ENCODE results near the gene ACTR5.
A peak's percentile ranks its signal among the peaks of the same experiment; 100 is the strongest.

The ACTR5 gene

DNA sequence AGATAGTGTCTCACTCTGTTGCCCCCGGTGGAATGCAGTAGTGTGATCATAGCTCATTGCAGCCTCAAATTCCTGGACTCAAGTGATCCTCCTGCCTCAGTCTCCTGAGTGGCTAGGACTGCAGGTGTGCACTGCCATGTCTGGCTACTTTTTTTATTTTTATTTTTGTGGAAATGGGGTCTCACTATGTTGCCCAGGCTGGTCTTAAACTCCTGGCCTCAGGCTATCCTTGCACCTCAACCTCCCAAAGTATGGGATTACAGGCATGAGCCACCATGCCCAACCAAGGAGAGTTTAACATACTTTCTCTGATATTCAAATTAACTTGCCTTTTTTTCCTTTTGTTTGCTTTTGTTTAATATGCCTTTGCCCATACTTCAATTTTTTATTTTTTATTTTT is 10.4 kb upstream of the ACTR5 start:
- H3K9ac ChIP-seq (ENCODE audit: low read depth, low read length, poor library complexity), result no peak overlapping the region
- peaks cover 0 to 44% (median 6%) of the 10 kb centered on the region in 3 experiments for H3K27me3 ChIP-seq (ENCODE audit: control insufficient read depth in 3 of 3, insufficient read depth in 3 of 3, low read depth in 1 of 3, low read length in 3 of 3)
- H3K4me3 ChIP-seq (ENCODE audit: low read length in 2 of 2), result no peak overlapping the region
- no peak overlapping the region for H3K23ac ChIP-seq (ENCODE audit: low read depth, low read length, poor library complexity)
- H3K4ac ChIP-seq (ENCODE audit: low read length), result no peak overlapping the region
- no peak overlapping the region for H4K91ac ChIP-seq (ENCODE audit: low read depth, low read length, poor library complexity)
- H2BK12ac ChIP-seq (ENCODE audit: low read length), result no peak overlapping the region
- H3K18ac ChIP-seq (ENCODE audit: low read length), result no peak overlapping the region
- H2BK5ac ChIP-seq (ENCODE audit: low read length), result no peak overlapping the region
- no peaks in the 10 kb centered on the region for H3K79me1 ChIP-seq (ENCODE audit: low read depth, low read length)
- H3K14ac ChIP-seq (ENCODE audit: low read length), result no peak overlapping the region
- no peak overlapping the region for H2AFZ ChIP-seq (ENCODE audit: low read length)
- no peak overlapping the region for H3K4me2 ChIP-seq (ENCODE audit: insufficient read depth, low read length, poor library complexity, severe bottlenecking)
- no peak overlapping the region for H2BK120ac ChIP-seq (ENCODE audit: low read depth, low read length)
- no CpG with 5 or more reads among the region's 1 CpG for WGBS, 2 donors (ENCODE audit: extremely low coverage in 2 of 2, insufficient read length in 2 of 2, insufficient replicate concordance in 1 of 2)
- H4K8ac ChIP-seq (ENCODE audit: low read depth, low read length), result no peak overlapping the region
- DNase-seq (ENCODE audit: low spot score), result no peak
- no peaks in the 10 kb centered on the region for H3K4me1 ChIP-seq (ENCODE audit: control insufficient read depth in 2 of 2, insufficient read depth in 1 of 2, low read depth in 1 of 2, low read length in 2 of 2)
- no peak overlapping the region for H3K27ac ChIP-seq (replicated peaks; ENCODE audit: low read length)
- H3K9me3 ChIP-seq (replicated peaks in 1 of 2; ENCODE audit: control insufficient read depth in 2 of 2, insufficient read depth in 1 of 2, low read depth in 1 of 2, low read length in 2 of 2), result peaks cover 0 to 3% of the 10 kb centered on the region in 2 donors
- no peak overlapping the region for H2BK15ac ChIP-seq (ENCODE audit: low read length)
- no peak overlapping the region for H2AK5ac ChIP-seq (ENCODE audit: low read depth, low read length)
- no peaks in the 10 kb centered on the region for H3K36me3 ChIP-seq (replicated peaks in 1 of 2; ENCODE audit: control insufficient read depth in 2 of 2, insufficient read depth in 2 of 2, low read length in 2 of 2)

DNA sequence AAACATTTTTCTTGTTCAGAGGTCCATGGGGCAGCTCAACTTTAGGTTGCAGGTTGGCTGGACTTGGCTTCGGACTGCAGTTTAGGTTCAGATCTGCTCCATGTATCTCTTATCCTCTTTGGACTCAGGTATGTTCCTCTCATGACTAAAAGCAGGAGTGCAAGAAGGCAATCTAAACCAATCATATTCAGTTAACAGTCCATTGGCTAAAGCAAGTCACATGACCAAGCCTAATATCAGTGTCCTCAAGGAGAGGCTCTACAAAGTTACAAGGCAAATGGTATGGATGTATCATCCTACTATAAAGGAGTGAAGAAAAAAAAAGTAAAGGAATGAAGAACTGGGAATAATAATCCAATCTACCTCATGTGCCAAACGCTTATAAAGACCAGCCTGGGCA is 2.5 kb upstream of the ACTR5 start:
- H4K91ac ChIP-seq (ENCODE audit: low read depth, low read length, poor library complexity), result no peak overlapping the region
- no peak overlapping the region for H3K4ac ChIP-seq (ENCODE audit: low read length)
- H3K9me3 ChIP-seq (replicated peaks in 1 of 2; ENCODE audit: control insufficient read depth in 2 of 2, insufficient read depth in 1 of 2, low read depth in 1 of 2, low read length in 2 of 2), result no peaks in the 10 kb centered on the region
- H2AK5ac ChIP-seq (ENCODE audit: low read depth, low read length), result no peak overlapping the region
- DNase-seq (ENCODE audit: low spot score), result no peak
- H2BK120ac ChIP-seq (ENCODE audit: low read depth, low read length), result no peak overlapping the region
- H3K18ac ChIP-seq (ENCODE audit: low read length), result no peak overlapping the region
- no peak overlapping the region for H2BK5ac ChIP-seq (ENCODE audit: low read length)
- H3K4me2 ChIP-seq (ENCODE audit: insufficient read depth, low read length, poor library complexity, severe bottlenecking), result no peak overlapping the region
- H3K4me3 ChIP-seq (ENCODE audit: low read length in 2 of 2), result no peak overlapping the region
- peaks cover 5% of the 10 kb centered on the region for H3K79me1 ChIP-seq (ENCODE audit: low read depth, low read length)
- H3K4me1 ChIP-seq (ENCODE audit: control insufficient read depth in 2 of 2, insufficient read depth in 1 of 2, low read depth in 1 of 2, low read length in 2 of 2), result peaks cover 9% of the 10 kb centered on the region in 2 donors
- no peak overlapping the region for H2BK12ac ChIP-seq (ENCODE audit: low read length)
- H3K23ac ChIP-seq (ENCODE audit: low read depth, low read length, poor library complexity), result no peak overlapping the region
- H2BK15ac ChIP-seq (ENCODE audit: low read length), result no peak overlapping the region
- H4K8ac ChIP-seq (ENCODE audit: low read depth, low read length), result no peak overlapping the region
- peaks cover 0 to 6% of the 10 kb centered on the region in 2 donors for H3K36me3 ChIP-seq (replicated peaks in 1 of 2; ENCODE audit: control insufficient read depth in 2 of 2, insufficient read depth in 2 of 2, low read length in 2 of 2)
- no peak overlapping the region for H3K14ac ChIP-seq (ENCODE audit: low read length)
- peaks cover 0 to 18% (median 10%) of the 10 kb centered on the region in 3 experiments for H3K27me3 ChIP-seq (ENCODE audit: control insufficient read depth in 3 of 3, insufficient read depth in 3 of 3, low read depth in 1 of 3, low read length in 3 of 3)
- no peak overlapping the region for H3K9ac ChIP-seq (ENCODE audit: low read depth, low read length, poor library complexity)
- no CpG with 5 or more reads among the region's 2 CpGs for WGBS, 2 donors (ENCODE audit: extremely low coverage in 2 of 2, insufficient read length in 2 of 2, insufficient replicate concordance in 1 of 2)
- H3K27ac ChIP-seq (replicated peaks; ENCODE audit: low read length), result no peak overlapping the region
- H2AFZ ChIP-seq (ENCODE audit: low read length), result no peak overlapping the region

DNA sequence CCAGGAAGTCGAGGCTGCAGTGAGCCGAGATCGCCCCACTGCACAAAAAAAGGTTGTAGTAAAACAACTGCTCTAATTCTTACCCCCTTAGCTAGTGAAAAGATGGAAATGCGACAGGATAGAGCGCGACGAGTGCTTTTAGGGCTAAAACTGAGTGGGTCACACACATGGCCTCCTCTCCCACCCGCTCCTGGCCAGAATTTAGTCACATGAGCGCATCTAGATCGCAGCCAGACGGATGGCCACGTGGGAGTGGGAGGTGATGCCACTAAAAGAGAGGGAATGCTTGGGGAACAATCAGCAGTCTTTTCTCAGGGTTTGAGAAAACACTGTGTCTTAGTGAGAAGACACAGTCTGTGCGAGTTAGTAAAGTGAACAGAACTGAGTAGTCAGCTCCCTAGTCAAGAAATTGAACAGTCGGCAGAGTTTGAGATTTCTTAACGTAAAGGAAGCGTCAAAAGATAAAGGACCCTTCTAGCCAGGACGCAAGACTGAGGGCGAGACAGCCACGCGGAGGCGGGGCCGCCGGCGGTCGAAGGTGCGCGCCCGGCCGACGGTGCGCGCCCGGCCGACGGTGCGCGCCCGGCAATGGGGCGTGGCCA is 664 bp upstream of the ACTR5 start:
- Histone ChIP-seq H3K18ac (ENCODE audit: low read length) (peak overlapping the region; percentile 87), H3K4me2 (ENCODE audit: insufficient read depth, low read length, poor library complexity, severe bottlenecking) (peak overlapping the region; percentile 95), H3K9ac (ENCODE audit: low read depth, low read length, poor library complexity) (no peak overlapping the region), H2AFZ (ENCODE audit: low read length) (peak overlapping the region; percentile 98), H3K9me3 (replicated peaks in 1 of 2; ENCODE audit: control insufficient read depth in 2 of 2, insufficient read depth in 1 of 2, low read depth in 1 of 2, low read length in 2 of 2) (no peaks in the 10 kb centered on the region), H4K91ac (ENCODE audit: low read depth, low read length, poor library complexity) (no peak overlapping the region), H3K36me3 (replicated peaks in 1 of 2; ENCODE audit: control insufficient read depth in 2 of 2, insufficient read depth in 2 of 2, low read length in 2 of 2) (peaks cover 2 to 25% of the 10 kb centered on the region in 2 donors), H3K79me1 (ENCODE audit: low read depth, low read length) (peaks cover 5% of the 10 kb centered on the region), H3K4me1 (ENCODE audit: control insufficient read depth in 2 of 2, insufficient read depth in 1 of 2, low read depth in 1 of 2, low read length in 2 of 2) (peaks cover 9% of the 10 kb centered on the region in 2 donors), H2AK5ac (ENCODE audit: low read depth, low read length) (no peak overlapping the region), H2BK120ac (ENCODE audit: low read depth, low read length) (no peak overlapping the region), H3K23ac (ENCODE audit: low read depth, low read length, poor library complexity) (no peak overlapping the region), H3K27me3 (ENCODE audit: control insufficient read depth in 3 of 3, insufficient read depth in 3 of 3, low read depth in 1 of 3, low read length in 3 of 3) (peaks cover 0 to 10% (median 0%) of the 10 kb centered on the region in 3 experiments), H2BK5ac (ENCODE audit: low read length) (no peak overlapping the region), H3K27ac (replicated peaks; ENCODE audit: low read length) (no peak overlapping the region), H4K8ac (ENCODE audit: low read depth, low read length) (no peak overlapping the region), H3K4me3 (ENCODE audit: low read length in 2 of 2) (peak overlapping the region; percentile 31 to 88), H2BK15ac (ENCODE audit: low read length) (no peak overlapping the region), H3K4ac (ENCODE audit: low read length) (no peak overlapping the region), H3K14ac (ENCODE audit: low read length) (no peak overlapping the region), H2BK12ac (ENCODE audit: low read length) (no peak overlapping the region)
- WGBS, 2 donors (ENCODE audit: extremely low coverage in 2 of 2, insufficient read length in 2 of 2, insufficient replicate concordance in 1 of 2), result no CpG with 5 or more reads among the region's 39 CpGs
- peak; percentile 68 for DNase-seq (ENCODE audit: low spot score)

DNA sequence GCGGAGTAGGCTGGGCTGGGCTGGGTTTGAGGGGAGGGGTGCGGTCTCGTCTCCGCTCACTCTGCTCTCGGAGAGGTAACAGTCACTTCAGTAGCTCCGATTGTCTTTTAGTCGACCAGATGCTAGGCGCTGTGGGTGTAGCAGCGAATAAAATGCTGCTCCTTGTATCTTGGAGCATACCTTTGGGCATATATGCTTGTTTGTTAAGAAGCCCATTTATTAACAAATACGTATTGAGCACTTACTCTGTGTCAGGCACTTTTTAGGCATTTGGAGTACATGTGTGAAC is 545 bp downstream of the ACTR5 start:
- no peak overlapping the region for H3K27ac ChIP-seq (replicated peaks; ENCODE audit: low read length)

More for the DNA sequence above, 545 bp downstream of the ACTR5 start:
- Histone ChIP-seq H3K36me3 (replicated peaks in 1 of 2; ENCODE audit: control insufficient read depth in 2 of 2, insufficient read depth in 2 of 2, low read length in 2 of 2) (peaks cover 2 to 37% of the 10 kb centered on the region in 2 donors), H4K91ac (ENCODE audit: low read depth, low read length, poor library complexity) (no peak overlapping the region), H3K4ac (ENCODE audit: low read length) (no peak overlapping the region), H3K18ac (ENCODE audit: low read length) (peak overlapping the region; percentile 98), H2BK5ac (ENCODE audit: low read length) (peak overlapping the region; percentile 77), H2BK15ac (ENCODE audit: low read length) (peak overlapping the region; percentile 100), H3K4me1 (ENCODE audit: control insufficient read depth in 2 of 2, insufficient read depth in 1 of 2, low read depth in 1 of 2, low read length in 2 of 2) (peaks cover 9% of the 10 kb centered on the region in 2 donors), H3K79me1 (ENCODE audit: low read depth, low read length) (peaks cover 5% of the 10 kb centered on the region), H3K4me2 (ENCODE audit: insufficient read depth, low read length, poor library complexity, severe bottlenecking) (peak overlapping the region; percentile 95), H2BK120ac (ENCODE audit: low read depth, low read length) (no peak overlapping the region), H4K8ac (ENCODE audit: low read depth, low read length) (peak overlapping the region; percentile 97), H2BK12ac (ENCODE audit: low read length) (peak overlapping the region; percentile 73), H3K14ac (ENCODE audit: low read length) (no peak overlapping the region), H3K23ac (ENCODE audit: low read depth, low read length, poor library complexity) (peak overlapping the region; percentile 98), H3K27me3 (ENCODE audit: control insufficient read depth in 3 of 3, insufficient read depth in 3 of 3, low read depth in 1 of 3, low read length in 3 of 3) (peaks cover 0 to 10% (median 0%) of the 10 kb centered on the region in 3 experiments), H3K9ac (ENCODE audit: low read depth, low read length, poor library complexity) (peak overlapping the region; percentile 97), H2AK5ac (ENCODE audit: low read depth, low read length) (peak overlapping the region; percentile 52), H2AFZ (ENCODE audit: low read length) (peak overlapping the region; percentile 98), H3K4me3 (ENCODE audit: low read length in 2 of 2) (peak overlapping the region; percentile 88 to 98), H3K9me3 (replicated peaks in 1 of 2; ENCODE audit: control insufficient read depth in 2 of 2, insufficient read depth in 1 of 2, low read depth in 1 of 2, low read length in 2 of 2) (no peaks in the 10 kb centered on the region)
- no peak for DNase-seq (ENCODE audit: low spot score)
- no CpG with 5 or more reads among the region's 10 CpGs for WGBS, 2 donors (ENCODE audit: extremely low coverage in 2 of 2, insufficient read length in 2 of 2, insufficient replicate concordance in 1 of 2)
